ENCODE measurements around the gene TM2D3.

TM2D3 gene

DNA sequence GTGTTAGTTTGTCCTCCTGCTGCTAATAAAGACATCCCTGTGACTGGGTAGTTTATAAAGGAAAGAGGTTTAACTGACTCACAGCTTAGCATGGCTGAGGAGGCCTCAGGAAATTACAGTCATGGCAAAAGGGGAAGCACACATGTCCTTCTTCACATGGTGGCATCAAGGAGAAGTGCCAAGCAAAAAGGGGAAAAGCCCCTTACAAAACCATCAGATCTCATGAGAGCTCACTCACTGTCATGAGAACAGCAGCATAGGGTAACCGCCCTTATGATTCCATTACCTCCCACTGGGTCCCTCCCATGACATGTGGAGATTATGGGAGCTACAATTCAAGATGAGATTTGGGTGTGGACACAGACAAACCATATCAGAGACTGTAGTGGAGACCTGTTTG is 27.0 kb downstream of the TM2D3 start:
- no peaks in the 10 kb centered on the region for H3K27me3 ChIP-seq (ENCODE audit: insufficient read depth, low read length)
- H3K4me1 ChIP-seq (ENCODE audit: control insufficient read depth, insufficient read depth, low read length, unreplicated experiment) = no peaks in the 10 kb centered on the region
- H3K79me2 ChIP-seq (ENCODE audit: control insufficient read depth, insufficient read depth, low read length, unreplicated experiment) = no peaks in the 10 kb centered on the region
- H3K27ac ChIP-seq (ENCODE audit: low read depth, low read length) = no peak overlapping the region
- H3K4me3 ChIP-seq (ENCODE audit: low read depth, low read length) = no peak overlapping the region
- H3K36me3 ChIP-seq (ENCODE audit: insufficient read depth, low read length) = no peaks in the 10 kb centered on the region
- H2AFZ ChIP-seq (ENCODE audit: low read length, unreplicated experiment) = no peak overlapping the region

DNA sequence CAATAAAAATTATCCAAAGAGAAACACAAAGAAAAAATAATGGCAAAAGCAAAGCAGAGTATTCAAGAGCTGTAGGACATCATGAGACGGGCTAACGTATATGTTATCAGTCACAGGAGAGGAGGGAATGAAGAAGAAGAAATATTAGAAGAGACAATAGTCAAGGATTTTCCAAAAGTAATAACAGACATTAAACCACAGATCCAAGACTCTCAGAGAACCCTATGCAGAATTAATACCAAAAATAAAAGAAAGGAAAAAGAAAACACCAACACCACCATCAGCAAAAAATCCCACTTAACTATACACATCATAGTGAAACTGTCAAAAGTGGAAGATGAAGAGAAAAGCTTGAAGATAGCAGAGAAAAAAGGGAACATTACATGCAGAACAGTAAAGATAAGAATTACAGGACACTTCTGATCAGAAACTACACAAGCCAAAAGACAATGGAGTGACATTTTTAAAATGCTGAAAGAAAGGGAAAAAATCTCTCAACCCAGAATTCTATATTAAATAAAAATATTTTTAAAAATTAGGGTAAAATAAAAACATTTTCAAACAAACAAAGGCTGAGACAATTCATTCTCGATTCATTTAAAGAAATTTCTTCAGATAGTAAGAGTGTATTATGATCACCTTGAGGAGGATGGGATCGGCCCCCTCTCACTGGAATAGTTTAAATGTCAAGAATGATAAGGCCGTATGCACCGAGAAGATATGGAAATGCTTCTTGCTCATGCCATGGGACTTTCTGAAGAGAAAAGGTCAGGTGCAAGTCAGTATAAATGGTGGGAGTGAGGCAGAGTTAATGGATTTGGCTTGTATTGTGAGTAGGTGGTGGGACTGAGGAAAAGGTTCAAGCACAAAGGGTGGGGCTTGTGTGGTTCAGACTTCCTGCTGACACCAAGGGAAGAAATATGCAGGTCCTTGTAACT is 28.5 kb downstream of the TM2D3 start:
- no peaks in the 10 kb centered on the region for H3K36me3 ChIP-seq (ENCODE audit: insufficient read depth, low read length)
- no peaks in the 10 kb centered on the region for H3K79me2 ChIP-seq (ENCODE audit: control insufficient read depth, insufficient read depth, low read length, unreplicated experiment)
- no peak overlapping the region for H3K27ac ChIP-seq (ENCODE audit: low read depth, low read length)
- no peaks in the 10 kb centered on the region for H3K27me3 ChIP-seq (ENCODE audit: insufficient read depth, low read length)
- no peaks in the 10 kb centered on the region for H3K4me1 ChIP-seq (ENCODE audit: control insufficient read depth, insufficient read depth, low read length, unreplicated experiment)
- H3K4me3 ChIP-seq (ENCODE audit: low read depth, low read length) = no peak overlapping the region
- H2AFZ ChIP-seq (ENCODE audit: low read length, unreplicated experiment) = no peak overlapping the region

DNA sequence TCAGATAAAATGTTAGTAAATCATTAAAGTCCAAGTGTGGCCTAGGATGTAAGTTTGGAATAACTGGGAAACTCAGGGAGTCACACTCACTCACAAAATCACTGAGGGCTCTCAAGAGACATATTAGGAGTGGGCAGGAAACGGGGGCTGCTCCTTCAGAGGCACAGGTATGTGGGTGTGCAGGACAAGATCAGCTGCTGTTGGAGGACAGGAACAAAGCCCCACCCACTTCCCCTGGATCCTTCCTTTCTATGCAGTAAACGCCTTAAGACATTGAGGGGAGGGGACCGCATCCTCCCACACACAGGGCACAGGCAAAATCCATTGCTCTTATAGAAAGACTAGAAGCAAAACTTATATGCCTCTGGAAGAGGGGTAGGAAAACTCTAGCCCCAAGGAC is 30.2 kb downstream of the TM2D3 start:
- H2AFZ ChIP-seq (ENCODE audit: low read length, unreplicated experiment) = no peak overlapping the region
- H3K4me3 ChIP-seq (ENCODE audit: low read depth, low read length) = no peak overlapping the region
- H3K4me1 ChIP-seq (ENCODE audit: control insufficient read depth, insufficient read depth, low read length, unreplicated experiment) = no peaks in the 10 kb centered on the region
- H3K79me2 ChIP-seq (ENCODE audit: control insufficient read depth, insufficient read depth, low read length, unreplicated experiment) = no peaks in the 10 kb centered on the region
- H3K27me3 ChIP-seq (ENCODE audit: insufficient read depth, low read length) = no peaks in the 10 kb centered on the region
- H3K36me3 ChIP-seq (ENCODE audit: insufficient read depth, low read length) = no peaks in the 10 kb centered on the region
- H3K27ac ChIP-seq (ENCODE audit: low read depth, low read length) = no peak overlapping the region

DNA sequence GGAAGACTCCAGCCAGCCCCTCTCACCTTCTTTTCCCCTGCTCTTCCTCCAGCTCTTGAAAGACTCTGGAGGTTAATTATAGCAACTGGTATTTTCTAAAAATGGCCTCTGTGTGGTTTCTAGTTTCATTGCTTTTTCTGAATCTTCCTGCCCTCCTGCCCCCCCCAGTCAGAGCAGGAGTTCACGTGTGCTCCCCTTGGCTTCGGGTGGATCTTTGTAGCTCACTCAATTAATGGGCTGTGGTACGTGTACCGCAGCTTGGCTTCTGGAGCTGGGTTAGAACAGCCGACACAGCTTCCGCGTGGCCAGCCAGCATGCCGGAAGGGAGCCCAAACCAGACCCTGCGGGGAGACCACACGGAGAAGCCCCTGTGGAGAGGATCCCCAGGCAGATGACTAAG is 31.5 kb downstream of the TM2D3 start:
- Histone ChIP-seq H3K79me2 (ENCODE audit: control insufficient read depth, insufficient read depth, low read length, unreplicated experiment) (no peaks in the 10 kb centered on the region), H3K27ac (ENCODE audit: low read depth, low read length) (no peak overlapping the region), H3K27me3 (ENCODE audit: insufficient read depth, low read length) (no peaks in the 10 kb centered on the region), H3K4me1 (ENCODE audit: control insufficient read depth, insufficient read depth, low read length, unreplicated experiment) (peaks cover 7% of the 10 kb centered on the region), H3K4me3 (ENCODE audit: low read depth, low read length) (no peak overlapping the region), H3K36me3 (ENCODE audit: insufficient read depth, low read length) (no peaks in the 10 kb centered on the region), H2AFZ (ENCODE audit: low read length, unreplicated experiment) (no peak overlapping the region)

DNA sequence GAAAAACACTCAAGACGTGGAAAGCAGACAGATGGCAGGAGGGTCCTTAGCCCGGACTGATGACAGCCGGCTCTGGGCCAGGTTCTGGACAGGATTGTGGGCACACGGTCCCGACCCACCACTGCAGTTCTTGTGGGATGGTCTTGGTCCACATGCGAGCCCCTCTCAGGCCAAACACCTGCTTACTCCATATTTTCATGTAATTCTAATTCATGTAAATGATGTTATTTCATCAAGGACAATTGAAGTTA is 32.6 kb downstream of the TM2D3 start:
- Histone ChIP-seq H3K79me2 (ENCODE audit: control insufficient read depth, insufficient read depth, low read length, unreplicated experiment) (no peaks in the 10 kb centered on the region), H3K4me3 (ENCODE audit: low read depth, low read length) (no peak overlapping the region), H3K36me3 (ENCODE audit: insufficient read depth, low read length) (no peaks in the 10 kb centered on the region), H3K27me3 (ENCODE audit: insufficient read depth, low read length) (no peaks in the 10 kb centered on the region), H3K4me1 (ENCODE audit: control insufficient read depth, insufficient read depth, low read length, unreplicated experiment) (peaks cover 7% of the 10 kb centered on the region), H2AFZ (ENCODE audit: low read length, unreplicated experiment) (no peak overlapping the region), H3K27ac (ENCODE audit: low read depth, low read length) (no peak overlapping the region)

DNA sequence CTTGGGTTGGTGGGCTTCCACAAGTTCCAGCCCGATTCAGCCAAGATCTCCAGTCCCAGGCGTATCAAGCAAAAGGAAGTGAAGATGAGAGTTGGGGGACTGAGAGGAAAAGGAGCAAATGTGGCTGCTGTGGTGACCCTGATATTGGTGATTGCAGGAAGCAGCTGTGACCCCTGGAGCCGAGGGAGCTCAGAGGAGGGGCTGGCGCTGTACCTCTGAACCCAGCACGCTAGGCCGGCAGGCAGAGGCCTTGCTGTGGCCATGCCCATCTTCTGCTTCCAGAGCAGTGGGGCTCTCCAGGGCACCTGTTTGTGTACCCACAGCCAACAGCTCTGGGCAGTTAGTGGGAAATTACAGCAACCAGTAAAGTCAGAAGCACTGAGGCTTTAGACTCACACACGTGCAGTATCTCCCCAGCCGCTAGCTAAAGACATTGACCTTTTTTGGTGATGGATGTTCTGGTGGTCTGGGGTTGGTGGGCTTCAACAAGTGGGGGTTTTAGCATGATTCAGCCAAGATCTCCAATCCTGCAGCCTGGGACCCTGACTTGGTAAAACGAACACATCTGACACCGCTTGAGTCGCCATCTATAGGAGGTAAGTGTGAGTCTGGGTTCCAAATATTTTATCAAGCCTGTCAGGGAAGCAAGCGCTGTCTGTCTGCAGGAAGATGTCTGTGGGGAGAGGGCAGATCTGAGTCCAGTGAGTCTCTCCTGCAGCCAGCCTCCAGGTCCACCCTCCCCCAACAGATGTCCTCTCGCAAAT is 33.1 kb downstream of the TM2D3 start:
- no peak overlapping the region for H2AFZ ChIP-seq (ENCODE audit: low read length, unreplicated experiment)
- no peaks in the 10 kb centered on the region for H3K36me3 ChIP-seq (ENCODE audit: insufficient read depth, low read length)
- H3K79me2 ChIP-seq (ENCODE audit: control insufficient read depth, insufficient read depth, low read length, unreplicated experiment) = no peaks in the 10 kb centered on the region
- no peak overlapping the region for H3K4me3 ChIP-seq (ENCODE audit: low read depth, low read length)
- no peaks in the 10 kb centered on the region for H3K27me3 ChIP-seq (ENCODE audit: insufficient read depth, low read length)
- H3K4me1 ChIP-seq (ENCODE audit: control insufficient read depth, insufficient read depth, low read length, unreplicated experiment) = peaks cover 7% of the 10 kb centered on the region
- no peak overlapping the region for H3K27ac ChIP-seq (ENCODE audit: low read depth, low read length)

DNA sequence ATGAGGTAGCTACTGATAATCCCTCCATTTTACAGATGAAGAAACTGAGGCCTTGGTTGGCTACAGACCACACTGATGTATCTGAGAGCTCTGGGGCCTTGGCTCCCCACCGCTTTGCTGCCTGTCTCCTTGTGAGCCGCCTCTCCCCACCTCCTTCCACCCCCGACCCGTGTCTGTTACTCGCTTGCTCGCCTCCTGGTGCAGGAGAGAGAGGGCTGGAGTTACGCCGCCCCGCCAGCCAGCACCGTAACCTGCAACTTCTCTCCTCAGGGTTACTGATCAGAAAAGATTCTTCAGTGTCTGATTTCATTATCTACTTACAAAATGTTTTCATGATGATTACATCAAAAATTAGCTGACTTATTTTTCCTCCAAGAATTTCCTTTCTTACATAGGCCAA is 34.1 kb downstream of the TM2D3 start:
- Histone ChIP-seq H3K27me3 (ENCODE audit: insufficient read depth, low read length) (no peaks in the 10 kb centered on the region), H3K4me3 (ENCODE audit: low read depth, low read length) (no peak overlapping the region), H3K36me3 (ENCODE audit: insufficient read depth, low read length) (no peaks in the 10 kb centered on the region), H3K4me1 (ENCODE audit: control insufficient read depth, insufficient read depth, low read length, unreplicated experiment) (peaks cover 7% of the 10 kb centered on the region), H3K79me2 (ENCODE audit: control insufficient read depth, insufficient read depth, low read length, unreplicated experiment) (no peaks in the 10 kb centered on the region), H3K27ac (ENCODE audit: low read depth, low read length) (no peak overlapping the region), H2AFZ (ENCODE audit: low read length, unreplicated experiment) (no peak overlapping the region)

DNA sequence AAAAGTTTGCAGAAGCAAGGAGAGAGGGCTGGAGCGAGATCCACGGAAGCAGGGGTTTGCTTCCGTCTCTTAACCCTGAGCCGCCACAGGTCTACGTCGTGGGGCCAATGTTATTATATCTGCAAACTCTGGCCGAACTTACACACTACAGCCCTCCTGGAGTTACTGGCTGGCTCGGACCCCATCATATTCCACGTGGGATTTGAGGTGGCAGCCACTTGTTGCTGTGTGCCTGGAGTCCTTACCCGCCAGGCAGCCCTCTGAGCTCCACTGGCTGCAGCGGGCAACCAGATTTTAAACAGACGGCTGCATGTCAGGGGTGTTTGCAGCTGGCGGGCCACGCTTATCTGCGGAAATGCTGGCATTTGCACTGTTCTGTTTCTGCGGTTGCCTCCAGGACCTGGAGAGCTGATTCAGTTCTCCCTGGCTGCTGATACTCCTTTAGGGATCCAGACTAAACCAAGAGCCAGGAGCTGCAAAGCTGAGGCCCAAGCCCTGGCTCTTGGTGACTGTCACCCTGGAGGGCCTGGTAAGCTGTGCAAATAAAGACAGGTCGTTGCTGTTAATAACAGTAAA is 34.7 kb downstream of the TM2D3 start:
- Histone ChIP-seq H3K4me1 (ENCODE audit: control insufficient read depth, insufficient read depth, low read length, unreplicated experiment) (peaks cover 7% of the 10 kb centered on the region), H3K4me3 (ENCODE audit: low read depth, low read length) (no peak overlapping the region), H3K27me3 (ENCODE audit: insufficient read depth, low read length) (no peaks in the 10 kb centered on the region), H3K79me2 (ENCODE audit: control insufficient read depth, insufficient read depth, low read length, unreplicated experiment) (no peaks in the 10 kb centered on the region), H3K36me3 (ENCODE audit: insufficient read depth, low read length) (no peaks in the 10 kb centered on the region), H3K27ac (ENCODE audit: low read depth, low read length) (no peak overlapping the region), H2AFZ (ENCODE audit: low read length, unreplicated experiment) (no peak overlapping the region)

DNA sequence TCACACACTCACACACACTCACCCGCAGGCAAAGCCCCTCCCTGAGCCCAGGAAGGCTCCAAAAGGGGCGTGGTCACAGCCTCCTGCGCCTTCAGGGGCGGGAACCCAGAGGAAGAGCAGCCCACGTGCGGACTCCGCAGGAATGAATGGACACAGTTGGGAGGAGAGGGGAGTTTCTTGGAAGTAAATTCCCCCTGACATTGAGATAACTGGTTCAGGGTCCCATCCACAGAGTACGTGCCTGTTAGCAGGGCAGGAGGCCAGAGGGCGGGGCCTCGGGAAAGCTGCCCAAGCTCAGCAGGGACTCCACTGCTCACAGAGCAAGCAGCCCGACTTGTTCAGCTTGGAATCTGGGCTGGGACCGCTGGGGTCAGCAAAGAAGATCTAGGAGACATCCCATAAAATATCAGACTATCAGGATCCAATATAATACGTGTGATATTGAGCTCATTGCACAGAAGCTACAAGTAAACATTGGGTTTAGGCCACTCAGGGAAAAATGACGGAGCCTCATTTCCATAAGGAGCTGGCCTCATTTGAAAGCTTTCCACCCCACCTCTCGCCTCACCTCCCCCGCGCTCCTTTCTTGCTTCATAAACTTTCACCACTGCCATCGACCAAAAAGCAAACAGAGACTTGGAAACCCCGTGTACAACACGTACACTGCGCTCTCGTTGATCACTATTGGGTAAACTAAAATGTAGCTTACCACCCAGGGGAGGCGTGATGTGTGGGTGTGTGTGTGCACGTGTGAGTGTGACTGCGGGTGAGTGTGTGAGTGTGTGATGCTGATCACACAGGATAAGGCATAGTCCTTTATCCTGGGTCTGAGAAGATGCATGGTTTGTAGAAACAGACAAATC is 36.0 kb downstream of the TM2D3 start:
- H2AFZ ChIP-seq (ENCODE audit: low read length, unreplicated experiment) = peak overlapping the region; percentile 32
- no peaks in the 10 kb centered on the region for H3K79me2 ChIP-seq (ENCODE audit: control insufficient read depth, insufficient read depth, low read length, unreplicated experiment)
- peaks cover 7% of the 10 kb centered on the region for H3K4me1 ChIP-seq (ENCODE audit: control insufficient read depth, insufficient read depth, low read length, unreplicated experiment)
- H3K36me3 ChIP-seq (ENCODE audit: insufficient read depth, low read length) = no peaks in the 10 kb centered on the region
- H3K27ac ChIP-seq (ENCODE audit: low read depth, low read length) = no peak overlapping the region
- no peaks in the 10 kb centered on the region for H3K27me3 ChIP-seq (ENCODE audit: insufficient read depth, low read length)
- H3K4me3 ChIP-seq (ENCODE audit: low read depth, low read length) = peak overlapping the region; percentile 37

DNA sequence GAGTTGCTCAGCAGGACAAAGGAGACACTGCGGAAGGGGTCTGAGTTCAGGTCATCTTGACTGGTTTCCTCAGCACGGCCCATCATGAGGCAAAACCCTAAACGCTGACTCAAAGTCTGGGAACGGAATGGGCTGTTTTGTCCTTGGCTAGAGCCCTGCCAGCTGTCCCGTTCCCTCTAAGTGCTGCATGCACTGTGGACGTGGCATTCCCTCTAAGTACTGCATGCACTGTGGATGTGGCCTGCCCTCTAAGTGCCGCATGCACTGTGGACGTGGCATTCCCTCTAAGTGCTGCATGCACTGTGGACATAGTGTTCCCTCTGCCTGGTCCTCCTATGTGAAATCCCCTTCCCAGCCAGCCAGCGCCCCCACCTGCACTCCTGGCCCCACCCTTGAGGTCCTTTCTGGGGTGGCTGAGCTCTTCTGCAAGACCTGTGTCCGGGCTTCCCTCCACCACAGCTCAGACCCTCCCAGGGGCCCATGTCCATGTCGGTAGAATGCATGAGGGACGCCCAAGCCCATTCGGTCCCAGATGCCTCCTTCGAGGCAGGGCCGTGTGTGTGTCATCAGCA is 36.7 kb downstream of the TM2D3 start:
- no peaks in the 10 kb centered on the region for H3K27me3 ChIP-seq (ENCODE audit: insufficient read depth, low read length)
- no peak overlapping the region for H2AFZ ChIP-seq (ENCODE audit: low read length, unreplicated experiment)
- peaks cover 7% of the 10 kb centered on the region for H3K4me1 ChIP-seq (ENCODE audit: control insufficient read depth, insufficient read depth, low read length, unreplicated experiment)
- H3K27ac ChIP-seq (ENCODE audit: low read depth, low read length) = no peak overlapping the region
- H3K36me3 ChIP-seq (ENCODE audit: insufficient read depth, low read length) = no peaks in the 10 kb centered on the region
- H3K4me3 ChIP-seq (ENCODE audit: low read depth, low read length) = 0 out of 2 replicates have a peak overlapping the region, but pooled peaks have one; percentile 37
- no peaks in the 10 kb centered on the region for H3K79me2 ChIP-seq (ENCODE audit: control insufficient read depth, insufficient read depth, low read length, unreplicated experiment)

Measured in ACC112 (cell line).